Thymus (tissue), 14 donors: Measurements from ENCODE around the gene EDDM13. TPM values are rescaled to one million over a fixed set of nuclear protein-coding genes. Genes with fewer than 3 reads are reported as not detected.
"Not testable (repeated sequence)": the region's sequence is repeated elsewhere in the genome, so short reads cannot be mapped to it uniquely, and the experiment has no call there.

Source experiments
- DNase-seq, 9 donors: peaks; one replicate each; pipeline ENCODE4 v3.0.0-alpha.2; 2013; ENCODE audit warnings: low spot score in 9 of 9, low read depth in 6 of 9, missing footprints in 1 of 9
- H3K27ac ChIP-seq, 2 donors: one replicate each; pipeline ENCODE4 v1.5.1; 2013; ENCODE audit warnings: control low read depth in 1 of 2, low read depth in 1 of 2, low read length in 1 of 2, mild to moderate bottlenecking in 1 of 2, moderate library complexity in 1 of 2
- H3K27me3 ChIP-seq, 2 donors: one replicate each; pipeline ENCODE4 v1.5.1; 2013; ENCODE audit warnings: low read length in 1 of 2; ENCODE audit not compliant: control insufficient read depth in 2 of 2, insufficient read depth in 1 of 2
- H3K36me3 ChIP-seq, 2 donors: one replicate each; pipeline ENCODE4 v1.5.1; 2013; ENCODE audit warnings: low read length in 1 of 2, mild to moderate bottlenecking in 1 of 2, moderate library complexity in 1 of 2; ENCODE audit not compliant: control insufficient read depth in 2 of 2, insufficient read depth in 2 of 2
- H3K4me1 ChIP-seq, 2 donors: one replicate each; pipeline ENCODE4 v1.5.1; 2013; ENCODE audit warnings: low read length in 2 of 2; ENCODE audit not compliant: control insufficient read depth in 2 of 2, insufficient read depth in 2 of 2
- H3K4me3 ChIP-seq, 2 donors: one replicate each; pipeline ENCODE4 v1.5.1; 2013; ENCODE audit warnings: low read length in 2 of 2, control low read depth in 1 of 2, mild to moderate bottlenecking in 1 of 2
- H3K9me3 ChIP-seq, 2 donors: one replicate each; pipeline ENCODE4 v1.5.1; 2013; ENCODE audit warnings: low read length in 1 of 2, mild to moderate bottlenecking in 1 of 2; ENCODE audit not compliant: control insufficient read depth in 2 of 2, insufficient read depth in 1 of 2
- WGBS: extraction: QIAGEN DNeasy Blood & Tissue Kit; methylation state at CpG from one replicate; pipeline ENCODE4 v1.1.7; 2013; 5-methylcytosine and 5-hydroxymethylcytosine counted together
- long read RNA-seq, 10 donors: transcript quantifications; one replicate each; lab custom pipeline, GENCODE V29; 2026
- polyA plus RNA-seq: library from polyadenylated mRNA; stranded (reverse); fragments of 200-250 nt; gene quantifications from one replicate; pipeline ENCODE4 v1.2.3, GENCODE V29; 2013
- total RNA-seq: library from RNA; stranded (reverse); fragments of 120-200 nt; gene quantifications from one replicate; pipeline ENCODE4 v1.2.4, GENCODE V29; 2013
- donor health status: healthy.

The EDDM13 gene
- total RNA-seq: 0.85 TPM
- 3.1 TPM for polyA plus RNA-seq
- long read RNA-seq, donor 1: 0 reads
- long read RNA-seq, donor 2: 0 reads
- long read RNA-seq, donor 3: 0 reads
- long read RNA-seq, donor 4: 0 reads
- long read RNA-seq, donor 5, partial matches to known transcripts: 0 of 1 reads
- long read RNA-seq, donor 5, other reads (novel, unspliced or antisense): 0 of 1 reads
- long read RNA-seq, donor 6: 0 reads
- long read RNA-seq, donor 7: 0 reads
- long read RNA-seq, donor 8: 0 reads
- long read RNA-seq, donor 9: 0 reads
- long read RNA-seq, donor 10: 0 reads

GRCh38 chr19:56272161-56272798 lies at the start of gene EDDM13:
Gene EDDM13, plus strand, starts transcription at chr19:56272748. Its CDS starts 87 bp downstream, at chr19:56272835.
- Histone ChIP-seq H3K4me1 (no peaks in the 10 kb centered on the region), H3K9me3 (no peaks in the 10 kb centered on the region), H3K4me3 (no peak within 1 kb of the TSS), H3K27ac (no peak within 1 kb of the TSS), H3K36me3 (no peaks in the 10 kb centered on the region), H3K27me3 (no peaks in the 10 kb centered on the region)
- 96% methylated on average over 6 of the region's 6 CpGs for WGBS
- DNase-seq: no peak

- Histone ChIP-seq H3K27ac (no peak overlapping the region), H3K4me1 (no peaks in the 10 kb centered on the region), H3K4me3 (no peak overlapping the region), H3K9me3 (no peaks in the 10 kb centered on the region), H3K27me3 (peaks cover 0 to under 1% of the 10 kb centered on the region in 2 donors), H3K36me3 (peaks cover 0 to 6% of the 10 kb centered on the region in 2 donors)
- no peak for DNase-seq
- WGBS: 89% methylated on average over 6 of the region's 6 CpGs
Measured at GRCh38 chr19:56222901-56223300, 49.6 kb upstream of the EDDM13 start.

GRCh38 chr19:56223481-56223880 lies 49.1 kb upstream of the EDDM13 start:
- Histone ChIP-seq H3K27ac (no peak overlapping the region), H3K4me3 (no peak overlapping the region), H3K27me3 (no peaks in the 10 kb centered on the region), H3K4me1 (no peaks in the 10 kb centered on the region), H3K36me3 (peaks cover 0 to 6% of the 10 kb centered on the region in 2 donors), H3K9me3 (no peaks in the 10 kb centered on the region)
- DNase-seq: no peak
- WGBS: 97% methylated on average over 9 of the region's 9 CpGs

GRCh38 chr19:56245121-56245740 lies 27.3 kb upstream of the EDDM13 start:
- Histone ChIP-seq H3K36me3 (no peaks in the 10 kb centered on the region), H3K27me3 (no peaks in the 10 kb centered on the region), H3K9me3 (no peaks in the 10 kb centered on the region), H3K27ac (no peak overlapping the region), H3K4me3 (no peak overlapping the region), H3K4me1 (no peaks in the 10 kb centered on the region)
- 97% methylated on average over 7 of the region's 7 CpGs for WGBS
- no peak for DNase-seq

- H3K4me1 ChIP-seq, H3K27ac ChIP-seq, H3K36me3 ChIP-seq, DNase-seq, H3K4me3 ChIP-seq, H3K9me3 ChIP-seq, H3K27me3 ChIP-seq: not testable (repeated sequence)
- 91% methylated on average over 4 of the region's 4 CpGs for WGBS
Measured at GRCh38 chr19:56245764-56246163, 26.8 kb upstream of the EDDM13 start.

GRCh38 chr19:56248736-56249338 lies 23.7 kb upstream of the EDDM13 start:
- not testable (repeated sequence) for H3K36me3 ChIP-seq, H3K4me3 ChIP-seq, H3K9me3 ChIP-seq, H3K27ac ChIP-seq, H3K27me3 ChIP-seq, H3K4me1 ChIP-seq, DNase-seq
- WGBS: 97% methylated on average over 8 of the region's 8 CpGs

- Histone ChIP-seq H3K36me3 (no peaks in the 10 kb centered on the region), H3K27me3 (no peaks in the 10 kb centered on the region), H3K4me1 (no peaks in the 10 kb centered on the region), H3K4me3 (no peak overlapping the region), H3K27ac (peak overlapping the region in 1 of 2 donors; percentile 18), H3K9me3 (peaks cover 0 to 3% of the 10 kb centered on the region in 2 donors)
- DNase-seq: peak; percentile 14 to 79 (median 45)
- WGBS: 49% methylated on average over 10 of the region's 10 CpGs
Measured at GRCh38 chr19:56252699-56253422, 19.7 kb upstream of the EDDM13 start.

- H3K27ac ChIP-seq: no peak overlapping the region
- H3K4me3 ChIP-seq: no peak overlapping the region
- peaks cover 0 to 3% of the 10 kb centered on the region in 2 donors for H3K9me3 ChIP-seq
- H3K4me1 ChIP-seq: no peaks in the 10 kb centered on the region
- no peaks in the 10 kb centered on the region for H3K36me3 ChIP-seq
- peak in 8 of 9 donors; percentile 13 to 63 (median 21) for DNase-seq
- 80% methylated on average over 5 of the region's 5 CpGs for WGBS
- no peaks in the 10 kb centered on the region for H3K27me3 ChIP-seq
Measured at GRCh38 chr19:56253737-56254136, 18.8 kb upstream of the EDDM13 start.
